ENCODE results near the gene EXTL1.

The EXTL1 gene

GRCh38 chr1:26006710-26007109 lies 14.9 kb upstream of the EXTL1 start:
- Histone ChIP-seq H3K4me2 (peak overlapping the region in 4 of 11 experiments; percentile 11 to 60 (median 32); a peak in 3 of 22 replicates), H3K9me3 (replicated peaks in 1 of 11) (no peaks in the 10 kb centered on the region), H4K20me1 (no peaks in the 10 kb centered on the region), H3K27me3 (no peaks in the 10 kb centered on the region), H3K27ac (no peak overlapping the region), H3K4me1 (peaks cover 19 to 71% (median 48%) of the 10 kb centered on the region in 10 experiments), H3K36me3 (no peaks in the 10 kb centered on the region), H3K9ac (no peak overlapping the region), H3K4me3 (no peak overlapping the region)
- no peak for TF ChIP-seq Cebpa-rat (IDR thresholded peaks at IDR 0.05)

- Histone ChIP-seq H3K4me3 (no peak overlapping the region), H3K4me1 (peaks cover 23 to 81% (median 60%) of the 10 kb centered on the region in 10 experiments), H3K36me3 (no peaks in the 10 kb centered on the region), H3K27ac (0 out of 22 replicates have a peak overlapping the region, but pooled peaks of 1 of the 11 experiments have one; percentile 5), H3K9ac (no peak overlapping the region), H3K4me2 (peak overlapping the region in 3 of 11 experiments; percentile 8 to 25 (median 10); a peak in 5 of 22 replicates), H3K27me3 (no peaks in the 10 kb centered on the region), H3K9me3 (replicated peaks in 1 of 11) (no peaks in the 10 kb centered on the region), H4K20me1 (no peaks in the 10 kb centered on the region)
- no peak for TF ChIP-seq Cebpa-rat (IDR thresholded peaks at IDR 0.05)
These were observed 11.7 kb upstream of the EXTL1 start for GRCh38 chr1:26009796-26010447.

GRCh38 chr1:26010825-26011224 lies 10.8 kb upstream of the EXTL1 start:
- Histone ChIP-seq H3K9me3 (replicated peaks in 1 of 11) (no peaks in the 10 kb centered on the region), H3K36me3 (no peaks in the 10 kb centered on the region), H3K4me2 (peak overlapping the region in 7 of 11 experiments; percentile 0 to 50 (median 19); a peak in 10 of 22 replicates), H4K20me1 (no peaks in the 10 kb centered on the region), H3K27ac (peak overlapping the region in 3 of 11 experiments; percentile 14 to 31 (median 27); a peak in 3 of 22 replicates), H3K4me3 (no peak overlapping the region), H3K4me1 (peaks cover 32 to 84% (median 67%) of the 10 kb centered on the region in 10 experiments), H3K27me3 (no peaks in the 10 kb centered on the region), H3K9ac (peak overlapping the region in 1 of 11 experiments; percentile 19; a peak in 1 of 22 replicates)
- TF ChIP-seq Cebpa-rat (IDR thresholded peaks at IDR 0.05) = no peak

GRCh38 chr1:26012864-26013263 lies 8.7 kb upstream of the EXTL1 start:
- Histone ChIP-seq H3K27ac (peak overlapping the region in 9 of 11 experiments; percentile 14 to 79 (median 31); a peak in 13 of 22 replicates), H3K4me1 (peaks cover 41 to 92% (median 77%) of the 10 kb centered on the region in 10 experiments), H3K4me2 (peak overlapping the region in 8 of 11 experiments; percentile 2 to 98 (median 35); a peak in 11 of 22 replicates), H3K27me3 (no peaks in the 10 kb centered on the region), H4K20me1 (no peaks in the 10 kb centered on the region), H3K9me3 (replicated peaks in 1 of 11) (no peaks in the 10 kb centered on the region), H3K36me3 (no peaks in the 10 kb centered on the region), H3K9ac (no peak overlapping the region), H3K4me3 (no peak overlapping the region)
- no peak for TF ChIP-seq Cebpa-rat (IDR thresholded peaks at IDR 0.05)

- Histone ChIP-seq H3K36me3 (no peaks in the 10 kb centered on the region), H4K20me1 (no peaks in the 10 kb centered on the region), H3K27me3 (no peaks in the 10 kb centered on the region), H3K9ac (peak overlapping the region in 2 of 11 experiments; percentile 28 to 52; a peak in 3 of 22 replicates), H3K27ac (peak overlapping the region in 8 of 11 experiments; percentile 75 to 84 (median 80); a peak in 16 of 22 replicates), H3K4me3 (no peak overlapping the region), H3K9me3 (replicated peaks in 1 of 11) (no peaks in the 10 kb centered on the region), H3K4me1 (peaks cover 40 to 100% (median 88%) of the 10 kb centered on the region in 10 experiments), H3K4me2 (peak overlapping the region in 10 of 11 experiments; percentile 72 to 98 (median 90); a peak in 18 of 22 replicates)
- TF ChIP-seq Cebpa-rat (IDR thresholded peaks at IDR 0.05) = no peak
These were observed 7.4 kb upstream of the EXTL1 start for GRCh38 chr1:26014179-26014578.

GRCh38 chr1:26015358-26015757 lies 6.2 kb upstream of the EXTL1 start:
- Histone ChIP-seq H3K36me3 (no peaks in the 10 kb centered on the region), H3K27me3 (no peaks in the 10 kb centered on the region), H3K4me3 (no peak overlapping the region), H3K9ac (peak overlapping the region in 9 of 11 experiments; percentile 32 to 63 (median 55); a peak in 16 of 22 replicates), H3K4me2 (peak overlapping the region; percentile 72 to 98 (median 90)), H3K4me1 (peaks cover 51 to 100% (median 96%) of the 10 kb centered on the region in 10 experiments), H4K20me1 (no peaks in the 10 kb centered on the region), H3K9me3 (replicated peaks in 1 of 11) (no peaks in the 10 kb centered on the region), H3K27ac (peak overlapping the region in 10 of 11 experiments; percentile 41 to 84 (median 80); a peak in 21 of 22 replicates)
- peak; percentile 93 to 99 (median 98) for TF ChIP-seq Cebpa-rat (IDR thresholded peaks at IDR 0.05)

GRCh38 chr1:26016258-26016952 lies 5.2 kb upstream of the EXTL1 start:
- peak overlapping the region; percentile 72 to 98 (median 90) for H3K4me2 ChIP-seq

GRCh38 chr1:26016953-26017545 lies 4.5 kb upstream of the EXTL1 start:
- no peaks in the 10 kb centered on the region for H3K27me3 ChIP-seq
- peaks cover 68 to 100% (median 99%) of the 10 kb centered on the region in 10 experiments for H3K4me1 ChIP-seq
- peak overlapping the region; percentile 10 to 63 (median 52); a peak in 20 of 22 replicates for H3K9ac ChIP-seq
- H3K4me3 ChIP-seq = peak overlapping the region in 6 of 10 experiments; percentile 0 to 53 (median 22); a peak in 7 of 20 replicates
- no peaks in the 10 kb centered on the region for H3K36me3 ChIP-seq
- H3K27ac ChIP-seq = peak overlapping the region in 9 of 11 experiments; percentile 63 to 84 (median 80); a peak in 18 of 22 replicates
- peak overlapping the region; percentile 72 to 98 (median 90) for H3K4me2 ChIP-seq
- H3K9me3 ChIP-seq (replicated peaks in 1 of 11) = no peaks in the 10 kb centered on the region
- no peak for TF ChIP-seq Cebpa-rat (IDR thresholded peaks at IDR 0.05)
- H4K20me1 ChIP-seq = no peaks in the 10 kb centered on the region

More at GRCh38 chr1:26016258-26016952, 5.2 kb upstream of the EXTL1 start:
- no peak for TF ChIP-seq Cebpa-rat (IDR thresholded peaks at IDR 0.05)
- Histone ChIP-seq H3K27me3 (no peaks in the 10 kb centered on the region), H3K27ac (peak overlapping the region in 10 of 11 experiments; percentile 13 to 84 (median 80); a peak in 19 of 22 replicates), H3K36me3 (no peaks in the 10 kb centered on the region), H3K4me3 (peak overlapping the region in 6 of 10 experiments; percentile 0 to 53 (median 22); a peak in 7 of 20 replicates), H4K20me1 (no peaks in the 10 kb centered on the region), H3K9me3 (replicated peaks in 1 of 11) (no peaks in the 10 kb centered on the region), H3K9ac (peak overlapping the region in 10 of 11 experiments; percentile 26 to 63 (median 54); a peak in 19 of 22 replicates), H3K4me1 (peaks cover 62 to 100% (median 97%) of the 10 kb centered on the region in 10 experiments)
